ENCODE results near the gene WSCD1. TPM values are rescaled to one million over a fixed set of nuclear protein-coding genes. Genes with fewer than 3 reads are reported as not detected.

Gene WSCD1
- polyA plus RNA-seq, 1 donor (not counting 4 experiments of a cell fraction or from before 2014, with no cell fraction given) = not detected

- no peak overlapping the region for H3K4me2 ChIP-seq (ENCODE audit: control insufficient read depth, extremely low read depth, insufficient read depth, low read depth, low read length)
- H3K36me3 ChIP-seq (ENCODE audit: control insufficient read depth in 2 of 2, extremely low read depth in 1 of 2, insufficient read depth in 2 of 2, low read length in 2 of 2) = no peaks in the 10 kb centered on the region
- no peak overlapping the region for H3K27ac ChIP-seq (ENCODE audit: control insufficient read depth, insufficient read depth, low read length)
- H2AFZ ChIP-seq (ENCODE audit: control insufficient read depth, low read length) = no peak overlapping the region
- DNase-seq (ENCODE audit: low read depth, low spot score) = no peak
- peaks cover 49% of the 10 kb centered on the region for H3K27me3 ChIP-seq (ENCODE audit: control insufficient read depth, extremely low read depth, insufficient read depth, low read length)
- no peak overlapping the region for H3K4me3 ChIP-seq (ENCODE audit: control insufficient read depth in 2 of 3, extremely low read depth in 1 of 3, insufficient read depth in 2 of 3, low read depth in 1 of 3, low read length in 3 of 3)
- FAIRE-seq = no peak
- no peaks in the 10 kb centered on the region for H4K20me1 ChIP-seq (ENCODE audit: control insufficient read depth, extremely low read depth, insufficient read depth, low read length)
- H3K9me1 ChIP-seq (ENCODE audit: control insufficient read depth, extremely low read depth, insufficient read depth, low read length) = no peaks in the 10 kb centered on the region
- dilution Hi-C loops (cut with MboI; ENCODE audit: extremely low pct_ligation_motif_present, low sequenced_read_pairs) = no loop called here
- no peak overlapping the region for H3K9ac ChIP-seq (ENCODE audit: control insufficient read depth, extremely low read depth, insufficient read depth, low read length)
- no peaks in the 10 kb centered on the region for H3K79me2 ChIP-seq (ENCODE audit: control insufficient read depth, insufficient read depth, low read length)
- no peaks in the 10 kb centered on the region for H3K9me3 ChIP-seq (ENCODE audit: control insufficient read depth, low read depth, low read length)
- no peak for TF ChIP-seq CTCF (optimal IDR thresholded peaks at IDR 0.05 in 1 of 3, IDR thresholded peaks at IDR 0.05 in 1 of 3, conservative IDR thresholded peaks at IDR 0.05 in 1 of 3; ENCODE audit: extremely low read depth in 1 of 3, insufficient read depth in 2 of 3, low read length in 3 of 3)
- TF ChIP-seq EZH2 (IDR thresholded peaks at IDR 0.05; ENCODE audit: low read length) = peak; percentile 99
- H3K4me1 ChIP-seq (ENCODE audit: control insufficient read depth, extremely low read depth, insufficient read depth, low read length) = no peaks in the 10 kb centered on the region
Measured at GRCh38 chr17:6070913-6071511, 833 bp downstream of the WSCD1 start.

- Histone ChIP-seq H3K4me2 (ENCODE audit: control insufficient read depth, extremely low read depth, insufficient read depth, low read depth, low read length) (no peak overlapping the region), H3K9me1 (ENCODE audit: control insufficient read depth, extremely low read depth, insufficient read depth, low read length) (no peaks in the 10 kb centered on the region), H2AFZ (ENCODE audit: control insufficient read depth, low read length) (no peak overlapping the region), H3K4me1 (ENCODE audit: control insufficient read depth, extremely low read depth, insufficient read depth, low read length) (no peaks in the 10 kb centered on the region), H3K27ac (ENCODE audit: control insufficient read depth, insufficient read depth, low read length) (no peak overlapping the region), H3K9me3 (ENCODE audit: control insufficient read depth, low read depth, low read length) (no peaks in the 10 kb centered on the region), H3K36me3 (ENCODE audit: control insufficient read depth in 2 of 2, extremely low read depth in 1 of 2, insufficient read depth in 2 of 2, low read length in 2 of 2) (no peaks in the 10 kb centered on the region), H3K9ac (ENCODE audit: control insufficient read depth, extremely low read depth, insufficient read depth, low read length) (no peak overlapping the region), H3K79me2 (ENCODE audit: control insufficient read depth, insufficient read depth, low read length) (no peaks in the 10 kb centered on the region), H3K4me3 (ENCODE audit: control insufficient read depth in 2 of 3, extremely low read depth in 1 of 3, insufficient read depth in 2 of 3, low read depth in 1 of 3, low read length in 3 of 3) (no peak overlapping the region), H3K27me3 (ENCODE audit: control insufficient read depth, extremely low read depth, insufficient read depth, low read length) (peaks cover 49% of the 10 kb centered on the region), H4K20me1 (ENCODE audit: control insufficient read depth, extremely low read depth, insufficient read depth, low read length) (no peaks in the 10 kb centered on the region)
- FAIRE-seq = no peak
- dilution Hi-C loops (cut with MboI; ENCODE audit: extremely low pct_ligation_motif_present, low sequenced_read_pairs) = no loop called here
- DNase-seq (ENCODE audit: low read depth, low spot score) = no peak
- TF ChIP-seq EZH2 (IDR thresholded peaks at IDR 0.05; ENCODE audit: low read length) (no peak), CTCF (optimal IDR thresholded peaks at IDR 0.05 in 1 of 3, IDR thresholded peaks at IDR 0.05 in 1 of 3, conservative IDR thresholded peaks at IDR 0.05 in 1 of 3; ENCODE audit: extremely low read depth in 1 of 3, insufficient read depth in 2 of 3, low read length in 3 of 3) (no peak)
Measured at GRCh38 chr17:6071528-6072065, 1.4 kb downstream of the WSCD1 start.
